ENCODE results near the gene SEPTIN8. TPM values are rescaled to one million over a fixed set of nuclear protein-coding genes. Genes with fewer than 3 reads are reported as not detected.
"Not testable (repeated sequence)": the region's sequence is repeated elsewhere in the genome, so short reads cannot be mapped to it uniquely, and the experiment has no call there.

SEPTIN8 gene
- total RNA-seq, 2 experiments from 2014 or later: 32.5 TPM

DNA sequence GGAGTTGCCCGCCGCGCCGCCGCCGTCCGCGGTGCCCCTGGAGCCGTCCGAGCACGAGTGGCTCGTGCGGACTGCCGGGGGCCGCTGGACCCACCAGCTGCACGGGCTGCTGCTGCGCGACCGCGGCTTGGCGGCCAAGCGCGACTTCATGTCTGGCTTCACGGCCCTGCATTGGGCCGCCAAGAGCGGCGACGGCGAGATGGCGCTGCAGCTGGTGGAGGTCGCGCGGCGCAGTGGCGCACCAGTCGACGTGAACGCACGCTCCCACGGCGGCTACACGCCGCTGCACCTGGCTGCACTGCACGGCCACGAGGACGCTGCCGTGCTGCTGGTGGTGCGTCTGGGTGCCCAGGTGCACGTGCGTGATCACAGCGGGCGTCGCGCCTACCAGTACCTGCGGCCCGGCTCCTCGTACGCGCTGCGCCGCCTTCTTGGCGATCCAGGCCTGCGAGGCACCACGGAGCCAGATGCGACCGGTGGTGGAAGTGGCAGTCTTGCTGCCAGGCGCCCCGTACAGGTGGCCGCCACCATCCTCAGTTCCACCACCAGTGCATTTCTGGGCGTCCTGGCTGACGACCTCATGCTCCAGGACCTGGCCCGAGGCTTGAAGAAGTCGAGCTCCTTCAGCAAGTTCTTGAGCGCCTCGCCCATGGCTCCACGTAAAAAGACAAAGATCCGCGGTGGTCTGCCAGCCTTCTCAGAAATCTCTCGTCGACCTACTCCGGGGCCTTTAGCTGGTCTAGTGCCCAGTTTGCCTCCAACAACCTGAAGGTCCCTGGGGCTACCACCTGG, 37.7 kb upstream of the SEPTIN8 start:
- CTCF ChIA-PET: interaction anchor here (0.7 to 1.5 kb wide), 5 partner anchors 9 to 289 kb away, joined by 3 to 5 read pairs (median 4); partner anchors contain the start of gene CCNI2
- POLR2A ChIA-PET: interaction anchor here (1.1 kb wide), 1 partner anchor 67 kb away, joined by 3 read pairs; the partner anchor contains the start of gene CCNI2

DNA sequence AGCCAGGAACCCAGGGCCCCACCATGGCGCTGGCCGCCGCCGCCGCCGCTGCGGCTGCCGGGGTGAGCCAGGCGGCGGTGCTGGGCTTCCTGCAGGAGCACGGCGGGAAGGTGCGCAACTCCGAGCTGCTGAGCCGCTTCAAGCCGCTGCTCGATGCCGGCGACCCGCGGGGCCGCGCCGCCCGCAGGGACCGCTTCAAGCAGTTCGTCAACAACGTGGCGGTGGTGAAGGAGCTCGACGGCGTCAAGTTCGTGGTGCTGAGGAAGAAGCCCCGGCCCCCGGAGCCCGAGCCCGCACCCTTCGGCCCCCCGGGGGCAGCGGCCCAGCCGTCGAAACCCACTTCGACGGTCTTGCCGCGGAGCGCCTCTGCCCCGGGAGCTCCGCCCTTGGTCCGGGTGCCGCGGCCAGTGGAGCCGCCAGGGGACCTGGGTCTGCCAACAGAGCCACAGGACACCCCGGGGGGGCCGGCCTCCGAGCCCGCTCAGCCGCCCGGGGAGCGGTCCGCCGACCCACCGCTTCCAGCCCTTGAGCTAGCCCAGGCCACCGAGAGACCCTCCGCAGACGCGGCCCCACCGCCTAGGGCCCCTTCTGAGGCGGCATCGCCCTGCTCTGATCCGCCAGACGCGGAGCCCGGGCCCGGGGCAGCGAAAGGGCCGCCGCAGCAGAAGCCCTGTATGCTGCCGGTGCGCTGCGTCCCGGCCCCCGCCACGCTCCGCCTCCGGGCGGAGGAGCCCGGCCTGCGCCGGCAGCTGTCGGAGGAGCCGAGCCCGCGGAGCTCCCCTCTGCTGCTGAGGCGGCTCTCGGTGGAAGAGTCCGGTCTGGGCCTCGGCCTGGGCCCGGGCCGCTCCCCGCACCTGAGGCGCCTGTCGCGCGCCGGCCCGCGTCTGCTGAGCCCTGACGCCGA, 36.8 kb upstream of the SEPTIN8 start:
- ChIA-PET CTCF (interaction anchor here (0.6 to 1.5 kb wide), 3 partner anchors 9 to 28 kb away, joined by 3 to 5 read pairs (median 3); no protein-coding TSS in a partner anchor), POLR2A (interaction anchor here (1.1 kb wide), 1 partner anchor 66 kb away, joined by 3 read pairs; the partner anchor contains the start of gene CCNI2)

DNA sequence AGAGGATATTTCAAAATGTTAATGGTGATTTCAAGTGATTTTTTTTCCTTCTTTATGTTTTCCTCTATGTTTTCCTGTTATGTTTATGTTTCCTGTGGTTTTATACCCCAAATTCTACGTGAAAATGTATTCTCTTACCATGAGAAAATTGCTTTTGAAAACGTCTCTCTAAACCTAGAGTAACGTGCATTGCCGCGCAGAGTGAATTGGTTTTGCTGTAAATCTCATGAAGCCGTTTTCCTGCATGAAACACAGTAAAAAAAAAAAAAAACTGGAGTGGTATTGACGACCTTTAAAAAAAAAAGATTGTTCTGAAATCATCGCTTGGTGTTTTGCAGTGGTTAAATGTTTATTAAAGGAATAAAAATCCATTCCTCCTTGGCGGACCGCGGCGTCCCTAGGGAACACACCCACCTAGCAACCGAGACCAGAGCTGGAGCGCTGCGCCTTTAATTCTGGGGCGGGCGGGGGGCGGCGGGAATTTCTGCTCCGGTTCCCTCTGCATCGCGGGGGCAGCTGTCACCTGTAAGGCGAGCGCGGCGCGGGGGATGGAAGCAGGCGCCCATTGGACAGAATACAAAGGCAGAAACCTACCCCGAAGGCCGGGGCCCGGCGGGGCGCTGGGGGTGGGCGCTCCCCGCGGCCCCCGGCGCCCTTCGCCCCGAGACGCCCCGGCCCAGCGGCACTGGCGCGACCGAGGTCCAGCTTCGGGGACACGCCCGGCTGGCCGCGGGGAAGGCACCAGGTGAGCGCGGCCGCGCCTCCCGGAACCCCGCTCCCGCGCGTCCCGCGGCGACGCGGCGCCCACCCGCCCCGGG, 36.0 kb upstream of the SEPTIN8 start, which contains the start of gene SOWAHA:
TSS of gene SOWAHA (plus strand) at position 522 of the 818 bp plus-strand sequence. CDS start 320 bp downstream, outside the sequence.
- POLR2A ChIA-PET: no interaction called here

DNA sequence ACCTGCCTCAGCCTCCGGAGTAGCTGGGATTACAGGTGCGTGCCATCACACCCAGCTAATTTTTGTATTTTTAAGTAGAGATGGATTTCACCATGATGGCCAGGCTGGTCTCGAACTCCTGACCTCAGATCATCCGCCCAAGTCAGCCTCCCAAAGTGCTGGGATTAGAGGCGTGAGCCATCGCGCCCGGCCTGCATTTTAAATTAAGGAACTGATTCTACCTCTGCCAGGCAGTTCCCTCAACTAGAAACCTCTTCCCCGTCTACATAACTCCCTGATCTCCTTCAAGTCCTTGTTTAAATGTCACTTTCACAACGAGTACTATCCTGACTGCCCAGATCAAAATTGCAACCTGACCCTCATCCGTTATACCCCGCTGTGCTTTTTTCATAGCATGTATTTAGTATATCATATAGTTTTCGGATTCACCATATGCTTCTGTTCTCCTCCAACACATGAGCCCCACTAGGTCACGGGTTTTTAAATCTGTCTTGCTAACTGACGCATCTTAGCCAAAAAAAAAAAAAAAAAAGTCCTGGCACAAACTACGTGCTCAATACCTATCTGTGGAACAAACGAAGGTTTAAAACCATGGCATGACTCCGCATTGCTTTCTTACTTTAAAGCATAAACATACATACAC, 35.2 kb upstream of the SEPTIN8 start:
- CTCF ChIA-PET: no interaction called here
- POLR2A ChIA-PET: no interaction called here

More for the DNA sequence above, 36.0 kb upstream of the SEPTIN8 start, which contains the start of gene SOWAHA:
- CTCF ChIA-PET: interaction anchor here (0.6 to 1.5 kb wide), 3 partner anchors 10 to 29 kb away, joined by 3 to 5 read pairs (median 3); no protein-coding TSS in a partner anchor

DNA sequence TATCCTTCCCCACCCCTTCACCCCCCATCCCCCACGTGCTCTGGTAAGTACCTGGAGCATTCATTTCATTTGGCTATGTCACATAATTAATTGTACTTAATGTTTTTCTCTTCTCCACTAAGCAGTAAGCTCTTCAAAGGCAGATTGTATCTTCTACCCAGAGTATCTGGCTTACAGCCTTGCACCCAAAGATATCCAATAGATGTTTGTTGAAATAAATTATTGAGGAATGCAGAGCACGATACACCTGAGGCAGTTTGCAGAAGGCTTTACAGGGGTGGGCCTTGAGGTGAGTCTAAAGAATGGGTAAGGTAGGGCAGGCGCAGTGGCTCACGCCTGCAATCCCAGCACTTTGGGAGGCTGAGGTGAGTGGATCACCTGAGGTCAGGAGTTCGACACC, 33.6 kb upstream of the SEPTIN8 start:
- ChIA-PET POLR2A (no interaction called here), CTCF (interaction anchor here (2.4 kb wide), 1 partner anchor 10 kb away, joined by 8 read pairs; no protein-coding TSS in a partner anchor)

DNA sequence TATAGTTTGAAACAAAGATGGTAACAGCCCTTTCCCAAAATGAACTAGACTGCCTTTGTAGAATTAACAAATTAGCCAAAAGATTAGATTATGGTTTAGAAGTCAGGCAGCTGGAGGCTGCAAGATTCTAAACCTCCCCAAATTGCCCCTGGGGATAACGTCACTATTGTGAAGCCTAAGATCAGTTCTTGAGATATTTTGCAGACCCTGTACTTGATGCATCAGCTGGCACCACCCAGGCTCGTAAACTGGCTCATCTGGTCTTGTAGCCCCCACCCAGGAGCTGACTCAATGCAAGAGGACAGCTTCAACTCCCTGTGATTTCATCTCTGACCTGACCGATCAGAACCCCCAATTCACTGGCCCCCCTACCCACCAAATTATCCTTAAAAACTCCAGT, 31.8 kb upstream of the SEPTIN8 start:
- CTCF ChIA-PET: no interaction called here
- POLR2A ChIA-PET: no interaction called here

DNA sequence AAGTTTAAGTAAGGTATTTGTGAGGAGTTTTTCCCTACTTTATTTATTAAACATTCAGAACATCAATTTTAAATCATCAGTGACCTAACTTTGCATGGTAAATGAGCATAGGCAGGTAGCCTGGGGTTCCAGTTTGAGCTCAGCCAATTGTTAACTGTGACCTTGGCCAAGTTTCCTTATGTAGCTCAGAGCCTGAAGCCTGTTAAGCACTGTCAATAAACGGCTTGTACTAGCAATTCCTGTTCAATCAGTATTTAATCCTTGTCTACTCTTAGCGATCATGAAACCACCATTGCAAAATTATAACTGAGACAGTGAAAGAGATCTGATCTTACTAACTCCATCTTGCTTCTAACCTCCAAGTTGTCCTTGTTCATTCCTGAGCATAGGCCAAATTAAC, 31.4 kb upstream of the SEPTIN8 start:
- ChIA-PET POLR2A (no interaction called here), CTCF (interaction anchor here (0.7 to 1.6 kb wide), 2 partner anchors 10 to 281 kb away, joined by 3 to 8 read pairs; no protein-coding TSS in a partner anchor)

DNA sequence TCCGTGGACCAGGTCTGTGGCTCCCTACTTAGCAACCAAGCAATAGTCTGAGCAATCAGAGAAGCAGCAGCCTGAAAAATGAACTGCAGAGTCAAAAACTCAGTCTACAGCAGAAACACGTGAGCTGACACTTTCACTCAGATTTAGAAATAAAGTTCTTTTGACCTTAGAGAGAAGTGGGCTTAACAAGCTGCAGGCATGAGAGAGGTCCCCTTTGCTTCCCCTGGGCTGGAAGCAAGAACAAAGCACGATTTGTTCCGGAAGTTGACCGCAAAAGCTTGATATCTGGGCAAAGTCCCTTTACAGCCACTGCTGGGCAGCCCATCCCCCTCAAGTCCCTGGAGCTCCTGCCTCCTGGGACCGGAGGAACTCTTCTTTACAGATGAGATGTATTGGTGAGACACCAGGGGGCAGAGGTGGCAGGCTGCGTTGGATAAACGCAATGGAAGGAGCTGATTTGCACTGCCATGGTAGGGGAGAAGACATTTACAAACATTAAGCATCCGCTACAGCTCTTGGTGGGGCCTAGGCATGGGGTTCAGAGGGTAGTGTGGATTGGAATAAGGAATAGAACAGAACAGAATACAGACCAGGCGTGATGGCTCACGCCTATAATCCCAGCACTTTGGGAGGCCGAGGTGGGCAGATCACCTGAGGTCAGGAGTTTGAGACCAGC, 30.3 kb upstream of the SEPTIN8 start:
- CTCF ChIA-PET: interaction anchor here (1.1 to 1.7 kb wide), 3 partner anchors 13 to 280 kb away, joined by 4 to 9 read pairs (median 8); partner anchors contain the start of genes GDF9 and UQCRQ
- POLR2A ChIA-PET: no interaction called here

DNA sequence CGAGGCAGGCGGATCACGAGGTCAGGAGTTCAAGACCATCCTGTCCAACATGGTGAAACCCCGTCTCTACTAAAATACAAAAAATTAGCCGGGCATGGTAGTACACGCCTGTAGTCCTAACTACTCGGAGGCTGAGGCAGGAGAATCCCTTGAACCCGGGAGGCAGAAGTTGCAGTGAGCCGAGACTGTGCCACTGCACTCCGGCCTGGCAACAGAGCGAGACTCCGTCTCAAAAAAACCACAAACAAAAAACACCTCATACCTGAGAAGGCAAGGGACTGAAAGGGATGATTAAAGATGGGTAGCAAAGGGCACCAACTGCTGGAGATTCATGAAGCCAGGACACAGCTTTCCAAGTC, 29.7 kb upstream of the SEPTIN8 start:
- CTCF ChIA-PET: interaction anchor here (1.1 to 1.7 kb wide), 3 partner anchors 13 to 280 kb away, joined by 4 to 9 read pairs (median 8); partner anchors contain the start of genes GDF9 and UQCRQ
- POLR2A ChIA-PET: not testable (repeated sequence)

DNA sequence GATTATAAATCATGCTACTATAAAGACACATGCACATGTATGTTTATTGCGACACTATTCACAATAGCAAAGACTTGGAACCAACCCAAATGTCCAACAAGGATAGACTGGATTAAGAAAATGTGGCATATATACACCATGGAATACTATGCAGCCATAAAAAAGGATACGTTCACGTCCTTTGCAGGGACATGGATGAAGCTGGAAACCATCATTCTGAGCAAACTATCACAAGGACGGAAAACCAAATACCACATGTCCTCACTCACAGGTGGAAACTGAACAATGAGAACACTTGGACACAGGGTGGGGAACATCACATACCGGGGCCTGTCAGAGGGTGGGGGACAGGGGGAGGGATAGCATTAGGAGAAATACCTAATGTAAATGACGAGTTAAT, 28.8 kb upstream of the SEPTIN8 start:
- CTCF ChIA-PET: interaction anchor here (0.6 to 1.2 kb wide), 2 partner anchors 14 to 144 kb away, joined by 3 read pairs; no protein-coding TSS in a partner anchor
- POLR2A ChIA-PET: not testable (repeated sequence)

DNA sequence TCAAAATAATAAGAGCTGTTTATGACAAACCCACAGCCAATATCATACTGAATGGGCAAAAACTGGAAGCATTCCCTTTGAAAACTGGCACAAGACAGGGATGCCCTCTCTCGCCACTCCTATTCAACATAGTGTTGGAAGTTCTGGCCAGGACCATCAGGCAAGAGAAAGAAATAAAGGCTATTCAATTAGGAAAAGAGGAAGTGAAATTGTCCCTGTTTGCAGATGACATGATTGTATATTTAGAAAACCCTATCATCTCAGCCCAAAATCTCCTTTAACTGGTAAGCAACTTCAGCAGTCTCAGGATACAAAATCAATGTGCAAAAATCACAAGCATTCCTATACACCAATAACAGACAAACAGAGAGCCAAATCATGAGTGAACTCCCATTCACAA, 27.2 kb upstream of the SEPTIN8 start:
- POLR2A ChIA-PET, CTCF ChIA-PET: not testable (repeated sequence)

DNA sequence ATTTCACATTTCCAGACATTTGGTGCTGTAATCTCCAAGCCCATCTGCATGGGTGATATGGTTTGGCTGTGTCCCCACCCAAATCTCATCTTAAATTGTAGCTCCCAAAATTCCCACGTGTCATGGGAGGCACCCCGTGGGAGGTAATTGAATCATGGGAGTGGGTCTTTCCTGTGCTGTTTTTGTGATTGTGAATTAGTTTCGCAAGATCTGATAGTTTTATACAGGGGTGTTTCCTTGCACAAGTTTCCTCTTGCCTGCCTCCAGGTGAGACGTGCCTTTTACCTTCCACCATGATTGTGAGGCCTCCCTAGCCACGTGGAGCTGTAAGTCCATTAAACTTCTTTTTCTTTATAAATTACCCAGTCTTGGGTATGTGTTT, 25.6 kb upstream of the SEPTIN8 start:
- POLR2A ChIA-PET: not testable (repeated sequence)
- CTCF ChIA-PET: interaction anchor here (1.1 to 1.3 kb wide), 2 partner anchors 16 to 27 kb away, joined by 3 to 4 read pairs; no protein-coding TSS in a partner anchor

DNA sequence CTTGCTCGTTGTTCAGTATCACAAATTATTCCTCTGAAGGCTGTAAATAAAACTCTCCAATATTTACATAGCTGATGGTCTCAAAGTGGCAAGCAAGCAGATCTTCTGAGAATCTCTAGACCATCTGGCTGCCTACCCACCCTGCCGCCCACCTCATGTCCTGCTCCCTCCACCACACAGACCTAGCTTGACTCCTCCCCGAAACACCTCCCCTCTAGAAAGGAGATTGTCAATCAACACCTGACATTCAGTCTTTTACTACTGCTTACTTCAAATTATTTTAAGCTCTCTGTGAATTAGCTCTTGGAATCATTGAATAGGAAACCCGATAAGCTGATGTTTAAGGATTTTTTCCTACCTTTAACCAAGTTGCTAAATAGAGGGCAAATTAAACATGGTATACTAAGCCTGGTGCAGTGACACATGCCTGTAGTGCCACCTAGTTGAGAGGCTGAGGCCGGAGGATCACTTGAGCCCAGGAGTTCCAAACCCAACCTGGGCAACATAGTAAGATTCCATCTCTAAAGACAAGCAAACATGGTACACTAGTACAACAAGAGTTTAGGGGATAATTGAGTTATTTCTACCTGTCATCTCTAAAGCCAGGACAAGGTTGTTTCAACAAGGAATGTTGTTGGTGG, 25.1 kb upstream of the SEPTIN8 start:
- ChIA-PET CTCF (interaction anchor here (1.1 to 1.3 kb wide), 2 partner anchors 16 to 27 kb away, joined by 3 to 4 read pairs; no protein-coding TSS in a partner anchor), POLR2A (no interaction called here)

DNA sequence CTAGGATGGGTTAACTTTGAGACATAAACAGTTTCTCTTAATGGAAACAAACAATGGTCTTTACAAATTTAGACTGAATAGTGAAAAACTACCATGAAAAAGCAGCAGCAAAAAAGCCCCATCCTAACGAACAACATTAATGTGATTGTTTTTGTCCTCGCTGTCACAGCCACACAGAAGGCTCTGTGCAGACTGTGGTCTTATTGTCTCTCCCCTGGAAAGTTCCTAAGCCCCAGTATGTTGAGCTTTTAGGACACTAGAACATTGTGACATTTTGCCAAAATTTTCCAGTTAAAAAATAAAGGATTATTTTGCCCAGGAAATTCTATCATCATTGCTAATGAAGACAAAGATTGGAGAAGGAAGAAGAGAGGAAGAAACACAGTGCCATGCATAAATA, 23.5 kb upstream of the SEPTIN8 start:
- CTCF ChIA-PET: no interaction called here
- POLR2A ChIA-PET: interaction anchor here (0.7 kb wide), 1 partner anchor 255 kb away, joined by 3 read pairs; no protein-coding TSS in a partner anchor

DNA sequence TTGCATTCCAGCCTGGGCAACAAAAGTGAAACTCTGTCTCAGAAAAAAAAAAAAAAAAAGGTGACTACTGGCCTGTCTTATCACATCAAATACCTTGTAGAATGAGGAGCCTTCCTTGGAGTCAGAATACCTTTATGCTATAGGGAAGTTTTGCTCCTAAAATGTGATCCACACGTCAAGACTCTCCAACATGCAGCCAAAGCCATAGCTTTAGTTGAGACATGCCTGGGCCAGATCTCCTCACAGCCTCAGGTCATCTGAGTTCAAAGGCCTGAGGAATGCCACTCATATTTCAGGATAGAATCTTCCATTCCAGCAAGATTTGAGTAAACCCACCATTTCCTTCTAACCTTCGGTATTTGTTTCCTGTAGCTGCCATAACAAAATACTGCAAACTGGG, 22.4 kb upstream of the SEPTIN8 start:
- POLR2A ChIA-PET: no interaction called here
- CTCF ChIA-PET: no interaction called here

DNA sequence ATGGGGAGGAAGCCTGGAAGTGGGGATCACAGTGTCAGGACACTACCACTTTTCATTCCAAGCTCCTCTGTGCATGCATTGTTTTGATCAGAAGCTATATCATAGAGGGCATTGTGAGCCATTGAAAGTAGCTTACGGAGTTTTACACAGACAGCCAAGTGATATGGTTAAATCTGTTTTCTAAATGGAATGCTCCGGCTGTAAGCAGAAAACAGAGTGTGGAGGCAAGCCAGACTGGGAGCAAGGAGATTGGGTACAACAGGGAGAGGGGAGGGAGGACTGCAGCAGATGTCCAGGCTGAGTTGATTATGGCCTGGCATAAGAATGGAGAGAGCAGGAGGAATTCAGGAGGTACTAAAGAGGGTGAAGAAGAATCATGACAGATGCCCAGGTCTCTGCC, 20.6 kb upstream of the SEPTIN8 start:
- ChIA-PET POLR2A (interaction anchor here (0.6 kb wide), 1 partner anchor 49 kb away, joined by 6 read pairs; no protein-coding TSS in a partner anchor), CTCF (interaction anchor here (0.7 to 0.8 kb wide), 2 partner anchors 11 to 91 kb away, joined by 3 to 6 read pairs; no protein-coding TSS in a partner anchor)

DNA sequence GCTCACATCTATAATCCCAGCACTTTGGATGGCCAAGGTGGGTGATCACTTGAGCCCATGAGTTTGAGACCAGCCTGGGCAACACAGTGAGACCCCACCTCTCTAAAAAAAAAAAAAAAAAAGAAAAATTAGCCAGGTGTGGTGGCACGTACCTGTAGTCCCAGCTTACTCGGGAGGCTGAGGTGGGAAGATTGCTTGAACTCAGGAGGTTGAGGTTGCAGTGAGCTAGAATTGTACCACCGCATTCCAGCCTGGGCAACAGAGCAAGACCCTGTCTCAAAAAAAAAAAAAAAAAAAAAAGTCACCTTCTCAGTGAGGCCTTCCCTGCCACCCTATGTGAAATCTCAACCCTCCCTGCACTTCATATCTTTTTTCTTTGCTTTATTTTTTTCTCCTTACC, 14.0 kb upstream of the SEPTIN8 start:
- POLR2A ChIA-PET: no interaction called here
- CTCF ChIA-PET: interaction anchor here (0.5 to 0.7 kb wide), 5 partner anchors 28 to 747 kb away, joined by 3 to 5 read pairs (median 3); no protein-coding TSS in a partner anchor
